H1 (cell line): ENCODE measurements around the gene TAGLN3. TPM values are rescaled to one million over a fixed set of nuclear protein-coding genes. Genes with fewer than 3 reads are reported as not detected.

Source experiments
- CTCF ChIA-PET: fragments of 300-600 bp; sonication (Branson Sonifier 250); formaldehyde crosslinking; loops from one replicate; lab custom pipeline; 2021; ENCODE audit not compliant: partially characterized antibody; lab: Charles Lee
- POLR2A ChIA-PET: fragments of 300-600 bp; sonication (Branson Sonifier 250); formaldehyde crosslinking; loops from one replicate; lab custom pipeline; 2021; ENCODE audit warnings: inconsistent platforms; ENCODE audit not compliant: partially characterized antibody; lab: Charles Lee
- DNase-seq, 2 experiments: peaks; one replicate each; pipeline versions ENCODE4 v3.0.0 to v3.0.0-alpha.2; 2010 to 2022; ENCODE audit warnings: low spot score in 2 of 2, low read depth in 1 of 2, mixed read lengths in 1 of 2
- FAIRE-seq: peaks from 2 replicates; lab custom pipeline; 2011; peaks lifted over from hg19 to GRCh38; lab: Jason Lieb, UNC
- H2AFZ ChIP-seq: 2 replicates; pipeline ENCODE4 v1.8.1; 2012; ENCODE audit warnings: low read length, inconsistent platforms
- H2AK5ac ChIP-seq: 2 replicates; pipeline ENCODE4 v1.6.1; 2013; ENCODE audit warnings: low read depth, low read length
- H2BK120ac ChIP-seq: replicated peaks from 2 replicates; pipeline ENCODE3; 2013; ENCODE audit warnings: low read depth, low read length, inconsistent platforms
- H2BK12ac ChIP-seq: 2 replicates; pipeline ENCODE4 v1.6.1; 2013; ENCODE audit warnings: low read depth, low read length
- H2BK15ac ChIP-seq: 2 replicates; pipeline ENCODE4 v1.6.1; 2013; ENCODE audit warnings: low read length
- H2BK20ac ChIP-seq: 2 replicates; pipeline ENCODE4 v1.6.1; 2013; ENCODE audit warnings: low read length
- H2BK5ac ChIP-seq: 2 replicates; pipeline ENCODE4 v1.6.1; 2013; ENCODE audit warnings: low read depth, low read length
- H3K14ac ChIP-seq: 2 replicates; pipeline ENCODE4 v1.6.1; 2013; ENCODE audit warnings: inconsistent platforms; ENCODE audit not compliant: insufficient read length
- H3K18ac ChIP-seq: 2 replicates; pipeline ENCODE4 v1.6.1; 2013; ENCODE audit warnings: low read length; ENCODE audit errors: extremely low read depth
- H3K23ac ChIP-seq: 2 replicates; pipeline ENCODE4 v1.6.1; 2013; ENCODE audit warnings: inconsistent platforms; ENCODE audit not compliant: insufficient read length
- H3K23me2 ChIP-seq: 2 replicates; pipeline ENCODE4 v1.6.1; 2013; ENCODE audit warnings: low read depth, low read length
- H3K27ac ChIP-seq: 2 replicates; pipeline ENCODE4 v1.6.1; 2011; ENCODE audit warnings: low read depth, low read length, inconsistent platforms
- H3K27me3 ChIP-seq, 4 experiments: replicated peaks in 1 of 4; 1 replicate in 1 of 4; 2 replicates in 3 of 4; pipeline versions ENCODE4 v1.6.1 to v1.8.1; 2011 to 2013; ENCODE audit warnings: low read length in 3 of 4, mild to moderate bottlenecking in 3 of 4, inconsistent platforms in 2 of 4, mixed read lengths in 2 of 4, moderate library complexity in 1 of 4; ENCODE audit not compliant: control insufficient read depth in 3 of 4, insufficient read depth in 3 of 4; ENCODE audit errors: extremely low read depth in 1 of 4
- H3K36me3 ChIP-seq, 4 experiments: 2 replicates each; pipeline versions ENCODE4 v1.6.1 to v1.8.1; 2011 to 2013; ENCODE audit warnings: mild to moderate bottlenecking in 4 of 4, low read length in 3 of 4, moderate library complexity in 2 of 4, control low read depth in 1 of 4, inconsistent platforms in 1 of 4; ENCODE audit not compliant: insufficient read depth in 4 of 4, control insufficient read depth in 2 of 4
- H3K4ac ChIP-seq: replicated peaks from 2 replicates; pipeline ENCODE3; 2013; ENCODE audit warnings: low read length, low read depth, mixed read lengths, inconsistent platforms; ENCODE audit not compliant: insufficient read length
- H3K4me1 ChIP-seq, 4 experiments: replicated peaks in 1 of 4; 1 replicate in 1 of 4; 2 replicates in 3 of 4; pipeline versions ENCODE4 v1.6.1 to v1.8.1; 2011 to 2013; ENCODE audit warnings: low read length in 3 of 4, inconsistent platforms in 2 of 4, mixed read lengths in 1 of 4; ENCODE audit not compliant: insufficient read depth in 4 of 4, control insufficient read depth in 3 of 4
- H3K4me2 ChIP-seq, 2 experiments: 2 replicates each; pipeline versions ENCODE4 v1.6.1 to v1.8.1; 2011 to 2013; ENCODE audit warnings: low read depth in 2 of 2, low read length in 2 of 2, control low read depth in 1 of 2, inconsistent platforms in 1 of 2, mild to moderate bottlenecking in 1 of 2; ENCODE audit not compliant: insufficient read depth in 1 of 2
- H3K4me3 ChIP-seq, 4 experiments: fragments of 200-600, 300-600 bp in 1 of 4; sonication (generic), shearing (Covaris generic), sonication (Bioruptor Twin) in 1 of 4; 2 replicates each; pipeline versions ENCODE4 v1.5.1 to v1.8.1; 2011 to 2016; ENCODE audit warnings: low read length in 4 of 4, low read depth in 3 of 4, control low read depth in 2 of 4, inconsistent platforms in 2 of 4, mild to moderate bottlenecking in 2 of 4, mixed read lengths in 1 of 4, moderate library complexity in 1 of 4; ENCODE audit not compliant: insufficient read depth in 2 of 4; ENCODE audit errors: extremely low read depth in 1 of 4
- H3K56ac ChIP-seq: replicated peaks from 2 replicates; pipeline ENCODE3; 2013; ENCODE audit warnings: low read depth, mild to moderate bottlenecking, mixed read lengths, low read length, inconsistent platforms; ENCODE audit not compliant: insufficient read length
- H3K79me1 ChIP-seq: 2 replicates; pipeline ENCODE4 v1.6.1; 2013; ENCODE audit warnings: low read depth, low read length, control low read depth
- H3K79me2 ChIP-seq, 2 experiments: 2 replicates each; pipeline versions ENCODE4 v1.6.1 to v1.8.1; 2012 to 2013; ENCODE audit warnings: low read length in 2 of 2, mild to moderate bottlenecking in 2 of 2, inconsistent platforms in 1 of 2; ENCODE audit not compliant: insufficient read depth in 2 of 2, control insufficient read depth in 1 of 2
- H3K9ac ChIP-seq, 4 experiments: replicated peaks in 1 of 4; 1 replicate in 1 of 4; 2 replicates in 3 of 4; pipeline versions ENCODE4 v1.6.1 to v1.8.1; 2011 to 2013; ENCODE audit warnings: low read depth in 3 of 4, low read length in 3 of 4, control low read depth in 2 of 4, mild to moderate bottlenecking in 2 of 4, moderate library complexity in 2 of 4, inconsistent platforms in 1 of 4; ENCODE audit errors: extremely low read depth in 1 of 4
- H3K9me3 ChIP-seq, 2 experiments: 2 replicates each; pipeline versions ENCODE4 v1.6.1 to v1.8.1; 2012 to 2013; ENCODE audit warnings: mild to moderate bottlenecking in 2 of 2, moderate library complexity in 2 of 2, control low read depth in 1 of 2, inconsistent platforms in 1 of 2, low read depth in 1 of 2, low read length in 1 of 2, mixed read lengths in 1 of 2; ENCODE audit not compliant: insufficient read depth in 2 of 2
- H4K20me1 ChIP-seq, 2 experiments: replicated peaks in 1 of 2; 2 replicates each; pipeline versions ENCODE3 to v1.8.1; 2011 to 2013; ENCODE audit warnings: inconsistent platforms in 2 of 2, low read length in 2 of 2, mild to moderate bottlenecking in 1 of 2; ENCODE audit not compliant: insufficient read depth in 2 of 2, control insufficient read depth in 1 of 2
- H4K5ac ChIP-seq: 2 replicates; pipeline ENCODE4 v1.6.1; 2013; ENCODE audit warnings: low read length, low read depth, mixed read lengths, inconsistent platforms; ENCODE audit not compliant: insufficient read length
- H4K8ac ChIP-seq: 2 replicates; pipeline ENCODE4 v1.8.0; 2013; ENCODE audit warnings: mild to moderate bottlenecking, moderate library complexity, low read length, inconsistent platforms; ENCODE audit not compliant: insufficient read depth; ENCODE audit errors: extremely low read depth
- H4K91ac ChIP-seq: replicated peaks from 2 replicates; pipeline ENCODE3; 2013; ENCODE audit warnings: low read length, mixed read lengths, inconsistent platforms; ENCODE audit not compliant: insufficient read length
- CTCF ChIP-seq, 3 experiments: IDR thresholded peaks; 1 replicate in 2 of 3; 2 replicates in 1 of 3; pipeline versions ENCODE4 v1.5.1 to v1.6.1; 2011; ENCODE audit warnings: low read length in 3 of 3, mild to moderate bottlenecking in 3 of 3, inconsistent platforms in 2 of 3, low read depth in 1 of 3, moderate library complexity in 1 of 3; ENCODE audit not compliant: insufficient read depth in 1 of 3; ENCODE audit errors: control extremely low read depth in 1 of 3
- HDAC6 ChIP-seq: IDR thresholded peaks from one replicate; pipeline ENCODE4 v1.7.1; 2012; ENCODE audit warnings: low read depth, mild to moderate bottlenecking, inconsistent platforms, low read length, moderate library complexity
- KDM4A ChIP-seq: IDR thresholded peaks from one replicate; pipeline ENCODE4 v1.7.1; 2012; ENCODE audit warnings: low read depth, mild to moderate bottlenecking, moderate library complexity, low read length, inconsistent platforms; ENCODE audit not compliant: severe bottlenecking
- PHF8 ChIP-seq: fragments of 200-600 bp; sonication (generic); conservative IDR thresholded peaks from 2 replicates; pipeline ENCODE4 v1.7.1; 2012; ENCODE audit warnings: low read depth, mild to moderate bottlenecking, inconsistent platforms, low read length, moderate library complexity
- RAD21 ChIP-seq, 2 experiments: IDR thresholded peaks in 1 of 2; conservative IDR thresholded peaks in 1 of 2; 2 replicates each; pipeline ENCODE4 v1.6.1; 2011; ENCODE audit warnings: low read depth in 2 of 2, low read length in 2 of 2, improper control_type of control experiment in 1 of 2, inconsistent platforms in 1 of 2, mild to moderate bottlenecking in 1 of 2, moderate library complexity in 1 of 2
- RBBP5 ChIP-seq: IDR thresholded peaks from 2 replicates; pipeline ENCODE4 v1.7.1; 2012; ENCODE audit warnings: low read depth, mild to moderate bottlenecking, inconsistent platforms, low read length, moderate library complexity, borderline replicate concordance
- RXRA ChIP-seq: IDR thresholded peaks from 2 replicates; pipeline ENCODE4 v1.6.1; 2011; ENCODE audit warnings: low read depth, mild to moderate bottlenecking, low read length, moderate library complexity; ENCODE audit not compliant: insufficient read depth
- USF2 ChIP-seq: IDR thresholded peaks from 2 replicates; pipeline ENCODE4 v1.6.1; 2011; ENCODE audit warnings: low read length, improper control_type of control experiment
- WGBS, 2 experiments: shearing (Covaris generic) in 1 of 2; methylation state at CpG; one replicate each; pipeline versions ENCODE4 v1.1.6 to v1.1.7; 2013 to 2015; ENCODE audit warnings: low lambda C conversion rate in 2 of 2, mixed read lengths in 2 of 2, inconsistent platforms in 1 of 2, low coverage in 1 of 2, missing lambda C conversion rate in 1 of 2; ENCODE audit not compliant: insufficient replicate concordance in 2 of 2, insufficient coverage in 1 of 2, insufficient read length in 1 of 2; ENCODE audit errors: extremely low coverage in 1 of 2, missing lambda C conversion rate in 1 of 2; 5-methylcytosine and 5-hydroxymethylcytosine counted together
- polyA plus RNA-seq, 7 experiments: library from polyadenylated mRNA; depleted of rRNA in 3 of 7; stranded (reverse) in 5 of 7; unstranded in 2 of 7; fragments of >200 nt in 5 of 7; fragments of 200-250 nt in 2 of 7; gene quantifications; 1 replicate in 5 of 7; 2 replicates in 1 of 7; 4 replicates in 1 of 7; pipeline versions ENCODE4 v1.2.1 to v1.2.3, GENCODE V29; 2011 to 2013; ENCODE audit warnings: missing spikeins in 2 of 7, mixed read lengths in 2 of 7
- total RNA-seq: library from RNA; stranded (reverse); fragmentation: NEBNext Ultra II Directional; extraction: Animal tissue kit (Norgen Biotek cat#: 25700); gene quantifications from 2 replicates; pipeline ENCODE4 v1.2.1, GENCODE V29; 2021

TAGLN3 gene
- total and polyA plus RNA-seq, 2 of the 8 experiments (the other 6 are each of a cell fraction or from before 2014, with no cell fraction given) = 6.3 to 7.5 TPM

DNA sequence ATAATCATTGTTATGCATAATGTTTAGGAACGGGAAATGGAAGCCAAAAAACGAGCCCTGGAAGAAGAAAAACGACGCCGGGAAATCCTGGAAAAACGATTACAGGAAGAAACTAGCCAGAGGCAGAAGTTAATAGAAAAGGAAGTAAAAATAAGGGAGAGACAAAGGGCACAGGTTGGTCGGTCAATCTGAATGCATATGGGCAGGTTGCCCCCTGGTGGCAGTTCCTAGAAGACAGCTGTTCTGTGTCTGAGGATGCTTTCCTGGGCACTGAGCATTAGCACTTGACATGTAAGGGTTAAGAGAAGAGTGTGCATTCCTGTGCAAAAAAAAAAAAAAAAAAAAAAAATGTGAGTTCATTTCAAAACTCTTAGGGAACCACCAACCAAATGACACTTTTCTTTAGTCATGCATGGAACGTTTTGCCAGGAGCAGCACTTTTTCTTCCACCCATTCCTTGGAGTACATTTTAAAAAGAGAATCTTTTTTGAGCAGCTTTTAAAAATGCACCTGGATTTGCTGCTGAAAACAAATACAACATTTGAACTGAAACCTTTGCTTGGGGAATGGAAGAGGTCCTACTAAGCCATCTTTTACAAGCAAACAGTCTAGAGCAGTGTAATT lies 31.0 kb upstream of the TAGLN3 start:
- no peak overlapping the region for H3K14ac ChIP-seq
- DNase-seq = peak; percentile 58 to 93
- H3K27me3 ChIP-seq = no peaks in the 10 kb centered on the region
- H3K9me3 ChIP-seq = no peaks in the 10 kb centered on the region
- no peak overlapping the region for H2BK120ac ChIP-seq
- H4K20me1 ChIP-seq = no peaks in the 10 kb centered on the region
- no peaks in the 10 kb centered on the region for H3K36me3 ChIP-seq
- H3K23me2 ChIP-seq = no peaks in the 10 kb centered on the region; the same call in 1 of the 2 replicates
- no peak overlapping the region for H2AFZ ChIP-seq
- no peak overlapping the region for H3K27ac ChIP-seq
- no peak overlapping the region for H3K56ac ChIP-seq
- H3K18ac ChIP-seq = no peak overlapping the region
- no peaks in the 10 kb centered on the region for H3K79me2 ChIP-seq
- no peak overlapping the region for H4K8ac ChIP-seq
- ChIA-PET POLR2A (interaction anchor here (0.6 to 2.9 kb wide), 4 partner anchors 9 to 220 kb away, joined by 4 to 12 read pairs (median 4); partner anchors contain the start of gene ABHD10), CTCF (interaction anchor here (0.5 to 15.1 kb wide), 39 partner anchors 11 to 368 kb away, joined by 3 to 258 read pairs (median 4); partner anchors contain the start of genes ABHD10 and PHLDB2)
- H3K9ac ChIP-seq = no peak overlapping the region
- H3K4me3 ChIP-seq = no peak overlapping the region
- H2BK15ac ChIP-seq = no peak overlapping the region
- no peak overlapping the region for H3K4me2 ChIP-seq
- no peaks in the 10 kb centered on the region for H3K79me1 ChIP-seq
- no peak overlapping the region for H4K91ac ChIP-seq
- no peak overlapping the region for H2BK12ac ChIP-seq
- no peaks in the 10 kb centered on the region for H3K4me1 ChIP-seq
- no peak overlapping the region for H2AK5ac ChIP-seq
- FAIRE-seq = peak; percentile 89
- H4K5ac ChIP-seq = no peak overlapping the region
- 24% methylated on average over 8 of the region's 8 CpGs; no CpG with 5 or more reads in 1 of the 2 experiments for WGBS, 2 experiments
- no peak overlapping the region for H2BK5ac ChIP-seq
- no peak overlapping the region for H2BK20ac ChIP-seq
- no peak overlapping the region for H3K23ac ChIP-seq
- no peak overlapping the region for H3K4ac ChIP-seq
- TF ChIP-seq CTCF (IDR thresholded peaks at IDR 0.05; ENCODE audit: control extremely low read depth in 1 of 3, insufficient read depth in 1 of 3, low read depth in 1 of 3, low read length in 3 of 3) = peak; percentile 70 to 91 (median 88)
- TF ChIP-seq USF2 = no peak
- no peak for TF ChIP-seq PHF8
- no peak for TF ChIP-seq KDM4A
- peak; percentile 95 to 98 for TF ChIP-seq RAD21 (IDR thresholded peaks at IDR 0.05 in 1 of 2, conservative IDR thresholded peaks at IDR 0.05 in 1 of 2; ENCODE audit: low read depth in 2 of 2, low read length in 2 of 2)
- no peak for TF ChIP-seq RBBP5
- TF ChIP-seq RXRA = no peak
- no peak for TF ChIP-seq HDAC6
